Medulla oblongata (tissue), 1 donor: ENCODE measurements around the gene CCSER1.
"Not testable (repeated sequence)": the region's sequence is repeated elsewhere in the genome, so short reads cannot be mapped to it uniquely, and the experiment has no call there.

Source experiments
- DNase-seq: peaks from one replicate; pipeline ENCODE4 v3.0.0-alpha.2; 2015; ENCODE audit errors: extremely low spot score

Gene CCSER1

DNA sequence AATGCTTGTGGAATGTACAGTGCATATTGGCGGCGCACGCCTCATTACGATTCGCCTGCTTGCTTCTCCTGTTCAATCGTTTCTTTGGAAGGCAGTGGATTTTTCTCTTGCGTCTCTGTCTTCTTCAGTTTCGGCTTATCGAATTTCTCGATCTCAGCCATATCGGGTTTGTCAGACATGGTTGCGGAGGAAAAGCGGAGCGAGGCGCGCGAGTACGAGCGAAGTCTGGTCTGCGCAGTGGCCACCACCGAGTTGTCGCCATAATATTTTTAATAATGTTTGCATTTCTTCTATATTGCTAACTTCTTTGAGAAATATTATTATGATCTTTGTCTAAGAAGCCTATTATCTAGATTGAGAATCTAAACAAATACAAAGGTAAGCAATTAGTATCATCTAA is 711.7 kb downstream of the CCSER1 start:
- DNase-seq: not testable (repeated sequence)

DNA sequence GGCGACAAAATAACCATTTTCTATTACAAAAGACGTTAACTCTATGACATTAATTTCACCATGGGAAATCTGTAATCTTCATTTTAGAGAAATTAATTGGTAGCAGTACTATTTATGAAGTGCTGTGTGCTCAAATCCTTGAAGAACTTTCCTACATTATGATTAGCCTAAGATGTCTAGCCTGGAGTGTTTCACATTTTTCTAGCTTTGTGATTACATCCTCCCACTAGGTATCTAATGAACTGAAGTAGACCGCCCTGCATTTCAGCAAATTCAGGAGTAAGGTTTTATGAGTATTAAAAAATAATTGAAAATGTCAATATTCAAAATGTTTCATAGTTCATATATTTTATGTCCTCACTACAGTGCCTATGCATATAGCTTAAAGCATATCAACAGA is 713.1 kb downstream of the CCSER1 start:
- DNase-seq: no peak

DNA sequence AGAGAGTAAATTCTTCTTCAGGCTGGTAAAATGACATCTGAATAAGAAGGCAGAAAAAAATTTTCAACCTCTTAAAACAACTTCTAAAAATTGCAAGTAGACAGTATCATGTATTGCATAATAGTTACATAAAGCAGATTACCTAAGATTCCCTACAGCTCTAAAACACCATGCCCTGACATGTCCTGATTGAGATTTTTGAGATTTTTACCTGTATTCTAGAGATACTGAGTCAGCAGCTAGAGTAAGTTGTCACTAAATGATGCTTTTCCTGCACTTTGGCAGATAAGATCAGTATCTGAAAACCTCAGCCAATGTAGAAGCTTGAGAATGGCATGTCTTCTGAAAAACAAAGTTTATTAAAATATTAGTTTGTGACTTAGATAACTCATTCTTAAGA is 713.6 kb downstream of the CCSER1 start:
- no peak for DNase-seq

DNA sequence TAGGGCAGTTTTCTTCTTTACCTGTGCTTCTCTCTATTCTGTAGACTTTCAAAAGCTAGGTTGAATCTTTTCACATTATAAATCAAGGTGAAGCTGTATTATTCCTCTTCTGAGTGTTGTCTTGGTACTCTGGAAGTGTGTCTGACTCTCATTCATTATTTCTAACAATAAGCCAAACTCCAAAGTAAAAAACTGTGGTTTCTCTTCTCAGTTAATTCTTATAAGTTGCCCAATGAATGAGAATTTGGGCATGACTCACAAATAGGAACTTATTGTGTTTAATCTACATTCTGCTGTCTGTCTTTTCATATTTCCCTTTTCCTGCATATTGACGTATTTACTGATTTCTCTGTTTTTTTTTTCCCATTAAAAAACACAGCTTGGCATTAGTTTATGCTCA is 714.5 kb downstream of the CCSER1 start:
- DNase-seq: no peak

DNA sequence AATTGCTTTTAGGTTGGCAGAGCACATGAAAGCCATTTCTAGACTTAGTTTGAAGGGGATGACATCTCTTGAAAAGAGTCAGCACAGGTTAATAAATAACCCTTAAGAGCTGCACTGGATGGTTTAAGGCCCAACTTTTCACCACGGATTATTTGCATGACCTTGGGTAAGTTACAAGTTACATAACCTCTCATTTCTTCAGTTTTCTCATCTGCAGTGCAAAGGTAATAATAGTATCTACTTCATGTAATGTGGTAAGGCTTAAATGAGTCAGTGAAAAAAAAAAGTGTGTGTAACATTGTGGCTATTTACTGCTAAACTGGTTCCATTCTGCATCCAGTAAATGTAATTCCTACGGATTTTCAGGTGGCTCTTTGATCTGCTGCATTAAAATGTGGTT is 715.8 kb downstream of the CCSER1 start:
- DNase-seq: no peak

DNA sequence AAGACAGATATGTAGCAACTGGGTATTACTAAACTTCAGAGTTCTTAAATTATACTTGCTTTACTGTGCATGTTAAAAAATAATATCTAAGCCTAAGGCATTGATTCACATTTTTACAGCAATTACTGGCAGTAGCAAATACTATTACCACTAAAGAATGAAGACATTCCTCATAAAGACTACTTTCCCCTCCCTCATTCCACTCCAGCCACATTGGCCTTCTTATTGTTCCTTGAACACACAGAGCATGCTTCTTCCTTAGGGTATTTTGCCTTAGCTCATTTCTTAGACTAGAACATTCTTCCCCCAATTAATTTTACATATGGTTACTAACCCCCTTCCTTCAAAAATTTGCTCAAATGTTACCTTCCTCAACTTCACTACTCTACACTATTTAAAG is 717.0 kb downstream of the CCSER1 start:
- DNase-seq: no peak

DNA sequence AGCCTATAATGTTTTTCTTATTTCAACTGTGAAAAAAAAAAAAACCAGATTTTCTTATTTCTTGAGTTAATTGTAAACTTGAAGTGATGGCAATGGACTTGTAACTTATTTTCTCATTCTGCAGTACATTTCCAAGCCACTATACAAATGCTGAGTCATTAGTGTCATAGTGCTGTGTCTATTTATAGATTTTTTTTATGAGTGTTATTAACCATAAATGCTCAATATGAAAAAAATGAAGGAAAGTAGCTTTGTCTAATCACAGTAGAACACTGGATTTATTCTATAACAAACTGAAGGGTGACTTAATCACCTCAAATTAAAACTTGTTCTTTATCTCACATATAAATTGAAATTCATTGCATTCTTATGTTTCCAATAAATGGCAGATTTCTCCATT is 718.6 kb downstream of the CCSER1 start:
- DNase-seq: no peak

DNA sequence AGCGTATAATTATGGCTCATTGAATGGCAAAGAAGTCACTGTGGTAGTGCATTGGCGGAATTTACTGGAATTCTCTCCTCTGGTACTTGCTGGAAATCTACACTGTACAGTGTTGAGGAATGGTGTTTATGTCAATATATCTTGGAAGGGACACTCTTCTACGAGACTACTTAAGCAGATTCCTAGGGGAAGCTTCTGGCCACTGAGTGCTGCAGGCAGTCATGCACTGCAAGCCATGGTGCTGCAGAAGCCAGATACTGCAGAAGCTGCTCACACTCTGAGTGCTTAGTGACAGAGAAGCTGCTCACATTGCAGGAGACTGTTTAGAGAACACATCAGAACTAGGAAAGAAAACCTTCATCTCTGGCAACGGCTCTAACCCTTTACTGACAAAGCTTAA is 725.0 kb downstream of the CCSER1 start:
- peak; percentile 6 for DNase-seq

DNA sequence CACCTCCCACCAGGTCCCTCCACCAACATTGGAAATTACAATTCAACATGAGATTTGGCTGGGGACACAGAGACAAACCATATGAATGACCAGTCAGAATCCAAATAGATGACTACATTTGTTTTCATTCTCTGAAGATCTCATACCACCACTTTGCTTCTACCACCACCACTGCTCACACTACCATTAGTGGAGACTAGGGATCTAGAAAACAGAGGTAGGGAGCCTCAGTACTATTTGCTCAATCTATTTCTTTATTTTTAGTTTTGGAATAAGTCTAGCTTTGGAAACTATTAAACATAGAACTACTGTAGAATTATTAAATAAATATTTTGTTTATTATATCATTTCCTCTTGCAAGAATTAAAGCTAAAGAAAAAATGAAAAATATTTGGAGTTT is 727.9 kb downstream of the CCSER1 start:
- DNase-seq: no peak

DNA sequence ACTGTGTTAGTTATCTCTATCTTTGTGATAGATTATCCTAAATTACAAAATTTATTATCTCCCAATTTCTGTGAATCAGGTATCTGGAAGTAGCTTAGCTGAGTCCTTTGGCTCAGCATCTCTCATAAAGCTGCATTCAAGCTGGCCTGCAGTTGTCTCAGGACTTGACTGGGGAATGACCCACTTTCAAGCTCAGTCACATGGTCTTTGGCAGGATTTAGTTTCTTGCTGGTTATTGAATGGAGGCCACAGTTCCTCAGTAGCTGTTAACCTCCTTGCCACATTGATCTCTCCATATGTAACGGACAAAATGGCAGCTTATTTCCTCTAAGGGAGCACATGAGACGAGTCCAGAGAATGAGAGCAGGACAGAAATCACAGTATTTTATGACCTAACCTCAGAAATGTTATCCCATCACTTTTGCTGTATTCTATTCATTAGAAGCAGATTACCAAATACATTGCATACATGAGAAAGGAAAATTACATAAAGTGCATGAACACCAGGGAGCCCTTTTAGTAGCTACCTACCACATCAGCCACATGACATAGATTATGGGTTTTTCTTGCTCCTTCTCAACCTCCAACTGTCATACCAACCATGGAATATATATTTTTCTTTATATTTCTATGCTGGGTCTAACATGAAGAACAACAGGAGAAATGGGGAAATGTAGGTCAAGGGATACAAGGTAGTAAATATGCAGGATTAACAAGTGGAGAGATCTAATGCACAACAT is 730.1 kb downstream of the CCSER1 start:
- no peak for DNase-seq

DNA sequence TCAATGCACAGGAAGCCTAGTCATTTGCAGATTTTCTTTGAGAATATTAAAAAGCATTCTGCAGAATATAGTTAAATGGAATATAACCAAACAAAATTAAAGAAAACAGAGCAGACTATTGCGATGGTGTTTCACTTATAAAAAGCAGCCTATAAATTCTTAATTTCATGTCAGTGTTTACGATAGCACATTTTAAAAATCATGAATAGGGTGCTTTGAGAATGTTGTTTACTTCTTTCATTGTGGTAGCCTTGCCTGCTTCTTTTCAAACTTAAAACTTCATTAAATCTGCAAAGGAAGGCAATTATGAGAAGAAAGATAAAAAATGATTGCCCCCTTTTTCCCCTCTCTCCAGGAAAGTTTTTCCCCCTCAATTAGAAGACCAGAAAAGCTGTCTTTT is 748.6 kb downstream of the CCSER1 start:
- DNase-seq: no peak

DNA sequence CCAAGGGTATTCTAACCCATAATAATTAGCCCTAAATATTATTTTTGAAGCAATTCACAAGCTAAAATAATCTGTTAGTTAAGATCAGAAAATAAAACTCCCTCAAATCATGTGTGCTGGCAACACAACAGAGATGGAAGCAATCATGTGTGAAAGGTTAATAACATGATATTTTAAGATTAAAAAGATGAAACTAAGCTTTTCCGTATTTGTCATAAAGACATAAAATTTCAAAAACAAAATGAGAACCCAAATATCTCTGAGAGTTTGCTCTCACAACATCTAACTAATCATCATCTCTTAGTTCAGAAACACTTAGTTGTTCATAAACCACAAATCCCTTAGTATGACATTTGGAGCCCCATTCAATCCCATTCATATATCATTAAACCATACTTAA is 749.1 kb downstream of the CCSER1 start:
- DNase-seq: no peak

DNA sequence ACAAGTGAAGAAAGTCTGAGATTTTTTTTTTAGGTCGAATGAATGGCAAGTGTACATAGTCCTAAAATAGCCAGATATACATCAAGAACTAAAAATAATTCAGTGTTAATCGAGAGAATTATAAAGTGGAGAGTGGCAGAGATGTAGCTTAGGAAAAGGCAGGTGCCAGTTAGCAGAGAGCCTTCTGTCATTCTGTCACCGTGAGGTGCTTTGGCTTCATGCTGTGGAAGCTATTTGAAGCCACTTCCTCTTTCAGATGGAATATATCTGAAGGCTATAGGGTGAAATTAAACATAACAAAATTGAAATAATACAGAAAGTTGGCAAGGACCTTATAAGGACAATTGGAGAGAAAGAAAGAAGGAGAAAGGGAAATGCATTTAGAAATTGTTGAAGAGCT is 756.3 kb downstream of the CCSER1 start:
- no peak for DNase-seq

DNA sequence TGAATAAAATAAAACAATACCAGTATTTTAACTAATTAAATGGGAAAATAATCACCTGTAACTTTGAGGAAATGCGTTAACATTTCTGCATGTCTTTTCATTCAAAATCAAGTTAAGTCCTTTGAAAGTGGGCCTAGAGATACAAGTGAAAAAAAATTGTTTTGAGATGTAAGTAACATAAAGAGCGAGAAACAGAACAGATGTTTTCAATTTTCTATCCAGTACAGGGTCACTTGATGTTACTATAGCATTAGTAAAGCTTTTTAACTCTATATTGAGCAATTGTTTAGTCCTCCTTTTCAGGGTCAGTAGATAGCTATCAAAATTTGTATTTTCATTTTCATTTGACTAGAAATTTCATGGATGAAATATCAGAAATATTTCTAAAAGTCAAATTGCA is 761.4 kb downstream of the CCSER1 start:
- no peak for DNase-seq

DNA sequence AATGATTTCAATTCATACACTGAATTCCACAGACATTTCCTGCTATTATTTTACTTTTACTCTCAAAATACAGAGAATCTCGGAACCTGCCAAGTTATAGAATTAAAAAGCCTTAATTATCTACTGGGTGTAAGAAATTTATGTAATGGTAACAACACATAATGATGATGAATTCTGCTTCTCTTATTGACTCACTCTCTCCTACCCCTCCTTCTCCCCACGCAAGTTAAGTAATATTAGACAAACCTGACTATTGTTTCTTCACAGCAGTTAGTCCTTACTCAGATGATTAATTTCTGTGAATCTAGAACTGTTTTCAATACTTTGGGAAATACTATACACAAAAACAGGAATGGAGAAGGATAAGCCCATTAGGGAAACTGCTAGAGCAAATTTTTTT is 762.0 kb downstream of the CCSER1 start:
- DNase-seq: no peak

DNA sequence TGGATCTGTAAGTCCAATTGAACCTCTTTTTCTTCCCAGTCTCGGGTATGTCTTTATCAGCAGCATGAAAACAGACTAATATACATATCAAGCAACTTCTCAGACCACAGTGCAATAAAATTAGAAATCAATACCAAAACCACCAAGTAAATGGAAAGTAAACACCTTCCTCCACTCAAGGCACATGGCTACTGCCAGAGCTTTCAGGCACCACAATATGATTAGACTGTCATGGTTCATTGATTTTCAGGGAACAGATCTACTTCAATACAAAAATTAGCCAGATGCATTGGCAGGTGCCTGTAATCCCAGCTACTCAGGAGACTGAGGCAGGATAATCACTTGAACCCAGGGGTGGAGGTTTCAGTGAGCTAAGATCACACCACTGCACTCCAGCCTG is 776.2 kb downstream of the CCSER1 start:
- DNase-seq: not testable (repeated sequence)

DNA sequence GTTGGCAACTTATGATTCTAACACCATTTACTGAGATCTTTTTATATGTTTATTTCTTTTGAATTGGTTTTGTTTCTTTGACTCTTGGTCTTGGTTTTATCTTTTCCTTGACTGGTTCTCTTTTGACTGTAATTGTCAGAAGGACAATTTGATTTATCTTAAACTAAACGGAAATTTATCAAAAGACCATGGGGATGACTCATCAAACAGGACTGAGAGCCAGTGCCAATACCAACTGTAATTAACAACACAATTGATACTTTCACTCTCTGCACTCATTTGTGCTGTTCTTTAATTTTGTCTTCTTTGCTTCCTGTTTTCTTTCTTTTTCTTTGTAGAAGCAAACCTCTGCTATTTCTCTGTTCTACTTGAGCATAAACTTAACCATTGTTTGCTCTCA is 776.8 kb downstream of the CCSER1 start:
- DNase-seq: no peak

DNA sequence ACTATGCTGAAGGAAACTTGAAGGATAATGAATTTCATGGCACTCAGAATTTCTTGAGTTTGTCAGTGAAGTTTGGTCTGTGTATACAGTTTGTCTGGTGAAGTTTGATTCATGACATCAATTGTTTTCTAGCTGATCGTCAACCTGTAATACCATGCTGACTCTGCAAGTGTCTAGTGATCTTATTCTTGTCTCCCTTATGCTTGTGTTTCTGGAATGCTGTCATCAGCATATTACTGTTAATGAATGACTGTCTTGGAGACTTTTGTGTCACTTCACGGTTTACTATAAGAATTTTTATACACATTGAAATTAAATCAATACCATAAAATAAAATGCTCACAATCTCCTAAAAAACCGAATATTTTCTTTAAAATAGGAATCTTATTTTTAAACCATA is 779.0 kb downstream of the CCSER1 start:
- DNase-seq: no peak

DNA sequence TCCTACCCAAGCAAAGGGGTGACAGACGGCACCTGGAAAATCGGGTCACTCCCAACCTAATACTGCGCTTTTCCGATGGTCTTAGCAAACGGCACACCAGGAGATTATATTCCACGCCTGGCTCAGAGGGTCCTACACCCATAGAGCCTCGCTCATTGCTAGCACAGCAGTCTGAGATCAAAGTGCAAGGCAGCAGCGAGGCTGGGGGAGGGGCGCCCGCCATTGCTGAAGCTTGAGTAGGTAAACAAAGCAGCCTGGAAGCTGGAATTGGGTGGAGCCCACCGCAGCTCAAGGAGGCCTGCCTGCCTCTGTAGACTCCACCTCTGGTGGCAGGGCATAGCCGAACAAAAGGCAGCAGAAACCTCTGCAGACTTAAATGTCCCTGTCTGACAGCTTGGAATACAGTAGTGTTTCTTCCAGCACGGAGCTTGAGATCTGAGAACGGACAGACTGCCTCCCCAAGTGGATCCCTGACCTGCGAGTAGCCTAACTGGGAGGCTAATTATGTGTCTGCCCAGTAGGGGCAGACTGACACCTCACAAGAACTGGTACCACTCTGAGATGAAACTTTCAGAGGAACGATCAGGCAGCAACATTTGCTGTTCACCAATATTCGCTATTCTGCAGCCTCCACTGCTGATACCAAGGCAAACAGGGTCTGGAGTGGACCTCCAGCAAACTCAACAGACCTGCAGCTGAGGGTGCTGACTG is 784.7 kb downstream of the CCSER1 start:
- DNase-seq: not testable (repeated sequence)

DNA sequence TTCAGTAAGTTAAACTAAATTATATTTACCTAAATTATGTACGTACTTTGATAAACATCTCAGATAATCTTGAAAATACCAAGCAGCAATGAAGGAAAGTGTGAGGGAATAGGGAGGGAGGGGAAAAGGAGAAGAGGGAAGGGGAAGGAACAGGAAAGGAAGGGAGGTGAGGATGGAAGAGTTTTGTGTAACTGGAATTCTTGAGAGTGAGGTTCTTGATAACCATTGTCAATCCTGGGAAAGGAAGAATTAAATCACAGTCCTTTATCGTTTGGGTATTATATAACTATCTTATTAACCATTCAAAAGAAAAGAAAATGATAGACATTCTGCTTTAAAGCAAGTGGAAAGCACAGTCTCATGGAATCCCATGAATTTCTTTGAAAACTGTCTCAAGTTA is 795.0 kb downstream of the CCSER1 start:
- no peak for DNase-seq

DNA sequence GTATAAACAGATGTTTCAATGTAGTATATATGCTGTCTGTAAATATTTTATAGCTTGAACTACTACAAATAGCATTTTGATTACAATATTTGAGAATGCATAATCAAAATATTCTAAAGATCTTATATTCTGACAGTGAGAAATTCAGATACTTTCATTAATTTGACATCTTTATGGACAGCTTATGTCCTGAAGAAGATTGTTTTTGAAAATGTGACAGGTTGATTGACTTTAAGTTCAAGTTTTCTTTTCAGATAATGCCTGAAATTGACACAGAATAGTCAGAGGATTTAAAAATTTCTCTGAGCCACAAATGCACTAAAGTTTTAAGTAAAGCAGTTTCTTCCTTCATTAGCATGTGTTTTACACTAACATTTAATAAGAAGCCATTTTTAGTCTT is 799.8 kb downstream of the CCSER1 start:
- no peak for DNase-seq

DNA sequence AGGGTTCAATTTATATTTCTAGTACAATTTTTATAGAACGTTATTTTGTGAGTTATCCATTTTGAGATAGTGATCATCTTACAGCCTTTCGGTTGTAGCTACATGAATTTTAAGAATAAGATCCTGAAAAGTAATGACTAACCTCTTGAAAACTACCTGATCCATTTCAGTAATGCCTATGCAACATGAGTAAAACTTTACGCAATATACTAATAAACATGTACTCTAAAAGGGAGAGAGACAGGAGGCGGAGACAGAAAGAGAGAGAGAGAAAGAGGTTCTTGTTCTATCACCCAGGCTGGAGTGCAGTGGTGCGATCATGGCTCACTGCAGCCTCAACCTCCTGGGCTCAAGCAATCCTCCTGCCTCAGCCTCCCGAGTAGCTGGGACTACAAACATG is 816.1 kb downstream of the CCSER1 start:
- no peak for DNase-seq

DNA sequence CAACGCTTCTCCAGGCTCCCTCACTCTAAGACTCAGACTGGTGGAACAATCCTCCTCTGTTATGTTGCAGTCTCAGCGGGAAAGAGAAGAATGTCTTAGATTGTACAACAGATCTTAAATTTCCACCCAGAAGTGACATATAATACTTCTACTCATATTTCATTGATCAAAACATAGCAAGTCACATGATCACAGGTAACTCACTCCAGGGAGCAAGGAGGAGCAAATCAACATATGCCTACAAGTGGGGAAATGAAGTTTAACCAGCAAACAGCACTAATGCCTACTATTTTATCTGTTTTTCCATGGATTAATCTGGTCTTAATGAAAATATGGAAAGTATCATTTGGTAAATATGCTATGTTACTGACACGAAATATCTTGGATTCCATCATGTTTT is 819.8 kb downstream of the CCSER1 start:
- DNase-seq: no peak

DNA sequence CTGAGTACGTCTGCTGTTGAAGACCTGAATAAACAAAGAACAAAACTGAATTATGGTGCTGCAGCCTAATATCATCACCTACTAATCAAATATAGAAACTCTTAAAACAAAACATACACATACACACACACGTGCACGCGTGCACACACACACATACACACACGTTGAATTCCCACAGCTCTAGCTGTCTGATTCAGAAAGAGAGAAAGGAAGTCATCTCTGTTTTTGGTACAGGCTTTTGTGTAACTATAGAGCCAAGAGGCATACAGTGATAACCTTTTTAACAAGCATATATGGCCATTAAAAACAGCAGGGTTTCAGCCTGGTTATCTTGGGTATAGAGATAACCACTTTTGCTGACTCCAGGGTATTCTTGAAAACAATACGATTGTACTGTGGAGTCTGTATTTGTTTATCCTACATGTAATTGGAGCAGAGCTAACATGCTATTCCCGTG is 823.2 kb downstream of the CCSER1 start:
- no peak for DNase-seq
